GM19193 (cell line): ENCODE data around the gene UBE2F.

Source experiments
- POLR2A ChIP-seq: IDR thresholded peaks from 4 replicates; pipeline ENCODE4 v1.6.1; 2011; ENCODE audit not compliant: insufficient read depth, insufficient read length; ENCODE audit errors: extremely low read depth

Gene UBE2F, protein sequence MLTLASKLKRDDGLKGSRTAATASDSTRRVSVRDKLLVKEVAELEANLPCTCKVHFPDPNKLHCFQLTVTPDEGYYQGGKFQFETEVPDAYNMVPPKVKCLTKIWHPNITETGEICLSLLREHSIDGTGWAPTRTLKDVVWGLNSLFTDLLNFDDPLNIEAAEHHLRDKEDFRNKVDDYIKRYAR

DNA sequence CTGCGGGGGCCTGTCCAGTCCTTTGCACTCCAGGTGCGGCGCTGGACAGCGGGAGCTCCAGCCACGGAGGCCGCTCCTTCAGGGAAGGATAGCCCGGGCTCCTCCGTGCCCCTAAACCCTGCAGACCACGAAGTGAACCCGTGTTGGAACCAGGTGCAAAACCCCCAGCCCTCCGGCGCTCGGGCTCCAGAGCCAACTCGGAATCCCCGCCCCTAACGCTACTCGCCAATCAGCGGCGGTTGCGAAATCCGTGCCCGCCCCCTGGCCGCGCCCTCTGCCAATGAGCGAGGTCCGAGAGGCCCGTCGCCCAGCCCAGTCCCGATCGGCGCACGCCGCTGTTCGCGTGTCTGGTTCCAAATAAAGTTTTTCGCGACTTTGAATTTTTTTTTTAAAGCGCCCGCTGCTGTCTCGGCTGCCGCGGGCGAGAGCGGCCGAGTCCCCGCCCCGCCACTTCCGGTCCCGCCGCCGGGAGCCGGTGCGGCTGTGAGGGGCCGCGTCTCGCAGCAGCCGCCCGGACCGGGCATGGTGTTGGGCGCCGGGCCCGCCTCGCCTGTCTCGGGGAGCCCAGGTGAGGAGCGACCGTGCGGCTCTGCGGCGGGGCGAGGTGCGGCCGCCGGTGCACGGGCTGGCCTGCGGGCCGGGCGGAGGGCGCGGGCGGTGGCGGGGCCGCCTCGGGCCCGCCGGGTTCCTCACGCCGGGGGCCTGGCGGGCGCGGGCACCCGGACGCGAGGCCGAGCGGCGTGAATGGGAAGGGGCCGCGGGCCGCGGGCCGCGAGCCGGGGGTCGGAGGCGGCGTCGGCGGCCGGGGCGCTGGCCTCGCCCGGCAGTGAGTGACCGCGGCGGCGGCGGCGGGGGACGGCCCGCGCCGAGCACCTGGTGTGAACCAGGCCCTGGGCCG lies at the start of gene UBE2F:
UBE2F (plus strand) TSS at position 450 of the 898 bp plus-strand sequence. CDS start 6,094 bp downstream, outside the sequence.
- peak; percentile 67 for TF ChIP-seq POLR2A

DNA sequence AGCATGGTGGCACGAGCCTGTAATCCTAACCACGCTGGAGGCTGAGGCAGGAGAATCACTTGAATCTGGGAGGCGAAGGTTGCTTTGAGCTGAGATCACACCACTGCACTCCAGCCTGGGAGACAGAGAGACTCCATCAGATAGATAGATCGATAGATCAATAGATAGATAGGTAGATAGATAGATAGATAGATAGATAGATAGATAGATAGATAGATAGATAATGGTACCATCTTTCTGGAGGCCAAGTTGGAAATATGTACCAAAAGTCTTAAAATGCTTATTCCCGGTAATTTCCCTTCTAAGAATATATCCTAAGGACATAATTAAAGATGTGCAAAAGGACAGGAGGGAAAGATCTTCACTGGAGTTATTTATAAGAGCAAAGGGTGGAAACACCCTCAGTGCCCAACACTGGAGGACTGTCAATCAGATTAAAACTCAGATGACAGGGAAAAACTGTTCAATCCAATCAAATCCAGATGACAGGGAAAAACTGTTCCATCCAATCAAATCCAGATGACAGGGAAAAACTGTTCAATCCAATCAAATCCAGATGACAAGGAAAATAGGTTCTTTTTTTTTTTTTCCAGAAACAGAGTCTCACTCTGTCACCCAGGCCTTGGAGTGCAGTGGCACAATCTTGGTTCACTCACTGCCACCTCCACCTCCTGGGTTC lies 49.0 kb upstream of the UBE2F start:
- TF ChIP-seq POLR2A, result no peak

DNA sequence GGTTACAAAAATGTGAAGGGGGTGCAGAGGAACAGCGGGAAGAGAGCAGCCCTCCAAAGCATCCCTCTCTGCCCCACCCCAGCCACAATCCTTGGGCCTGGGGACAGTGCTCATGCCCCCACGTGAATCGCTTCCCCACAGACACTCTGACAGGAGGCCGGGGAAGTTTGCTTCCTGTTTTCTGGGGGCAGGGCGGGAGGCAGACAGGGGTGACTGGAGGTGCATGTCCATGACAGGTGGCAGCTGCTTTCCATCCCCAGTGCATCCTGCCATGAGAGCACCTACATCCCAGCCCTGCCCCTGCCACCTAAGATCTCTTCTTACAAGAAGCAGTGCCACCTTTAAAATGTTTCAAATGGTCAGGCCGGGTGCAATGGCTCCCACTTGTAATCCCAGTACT lies 47.2 kb upstream of the UBE2F start:
- no peak for TF ChIP-seq POLR2A

DNA sequence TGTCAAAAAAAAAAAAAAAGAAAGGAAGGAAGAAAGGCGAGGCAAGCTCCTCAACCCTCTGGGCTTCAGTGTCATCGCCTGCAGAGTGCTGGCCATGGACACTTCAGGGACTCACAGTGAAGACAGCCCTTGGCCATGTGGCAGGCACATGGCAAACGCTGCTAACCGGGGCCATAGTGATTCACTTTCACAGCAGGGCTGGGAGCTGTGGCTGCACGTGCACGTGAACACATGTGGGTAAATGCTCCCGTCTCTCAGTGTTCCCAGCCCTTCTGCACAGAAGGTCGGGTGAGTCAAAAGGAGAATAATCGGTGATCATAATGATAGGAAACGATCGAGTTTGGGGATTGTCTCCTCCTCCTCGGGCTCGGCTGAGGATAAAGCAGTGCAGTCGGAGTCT lies 46.1 kb upstream of the UBE2F start:
- TF ChIP-seq POLR2A, result no peak

DNA sequence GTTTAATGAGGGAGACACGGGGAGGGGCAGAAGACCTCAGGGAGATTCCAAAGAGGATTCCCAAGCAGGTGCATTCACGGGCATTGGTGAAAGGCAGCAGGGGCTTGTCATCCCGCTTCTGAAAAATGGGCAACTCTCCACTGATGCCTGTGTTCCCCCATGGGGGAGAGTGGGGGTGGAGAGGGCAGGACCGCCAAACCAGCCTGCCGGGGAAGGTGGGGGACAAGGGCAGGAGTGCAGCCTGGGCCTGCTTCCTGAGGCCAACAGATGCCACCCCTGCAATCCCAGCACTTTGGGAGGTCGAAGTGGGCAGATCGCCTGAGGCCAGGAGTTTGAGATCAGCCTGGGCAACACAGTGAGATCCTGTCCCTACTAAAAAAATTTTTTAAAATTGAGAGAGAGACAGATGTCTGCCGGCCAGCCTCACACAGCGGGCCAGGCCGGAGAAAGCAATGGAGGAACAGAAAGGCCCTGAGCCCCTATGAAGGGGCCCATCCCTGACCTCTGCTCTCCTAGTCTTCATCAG lies 44.8 kb upstream of the UBE2F start:
- no peak for TF ChIP-seq POLR2A

DNA sequence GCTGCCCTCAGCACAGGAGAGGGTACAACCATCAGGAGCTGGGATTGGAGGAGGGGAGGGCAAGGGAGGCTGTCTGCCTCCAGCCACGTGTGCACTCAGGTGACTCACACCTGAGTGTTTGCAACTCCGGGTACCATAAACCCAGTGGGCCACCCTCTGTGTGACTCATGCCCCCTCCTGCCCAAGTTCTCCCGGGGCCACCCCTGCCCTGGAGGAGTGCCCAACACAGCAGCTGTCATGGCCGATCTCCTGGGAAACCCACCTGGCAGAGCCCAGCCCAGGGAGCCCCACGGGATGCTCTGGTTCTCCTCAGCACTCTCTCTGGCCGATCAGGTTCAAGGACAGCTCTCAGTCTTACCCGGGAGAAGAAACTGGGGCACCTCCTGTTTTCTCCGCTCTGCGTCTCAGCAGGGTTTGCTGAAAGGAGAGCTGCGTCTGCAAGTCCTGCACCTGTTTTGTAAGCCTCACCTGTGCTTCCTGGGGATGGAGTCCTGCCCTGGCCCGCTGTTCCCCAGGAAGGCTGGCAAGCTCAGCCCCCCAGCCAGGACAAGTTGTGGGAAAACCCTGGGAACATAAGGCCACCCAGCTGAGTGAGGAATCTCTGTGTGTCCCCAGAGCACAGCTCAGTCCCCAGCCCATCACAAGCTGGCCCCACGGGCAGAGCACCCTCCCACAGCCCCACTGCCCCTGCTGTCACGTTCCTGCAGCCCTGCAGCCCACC lies 44.0 kb upstream of the UBE2F start:
- no peak for TF ChIP-seq POLR2A

DNA sequence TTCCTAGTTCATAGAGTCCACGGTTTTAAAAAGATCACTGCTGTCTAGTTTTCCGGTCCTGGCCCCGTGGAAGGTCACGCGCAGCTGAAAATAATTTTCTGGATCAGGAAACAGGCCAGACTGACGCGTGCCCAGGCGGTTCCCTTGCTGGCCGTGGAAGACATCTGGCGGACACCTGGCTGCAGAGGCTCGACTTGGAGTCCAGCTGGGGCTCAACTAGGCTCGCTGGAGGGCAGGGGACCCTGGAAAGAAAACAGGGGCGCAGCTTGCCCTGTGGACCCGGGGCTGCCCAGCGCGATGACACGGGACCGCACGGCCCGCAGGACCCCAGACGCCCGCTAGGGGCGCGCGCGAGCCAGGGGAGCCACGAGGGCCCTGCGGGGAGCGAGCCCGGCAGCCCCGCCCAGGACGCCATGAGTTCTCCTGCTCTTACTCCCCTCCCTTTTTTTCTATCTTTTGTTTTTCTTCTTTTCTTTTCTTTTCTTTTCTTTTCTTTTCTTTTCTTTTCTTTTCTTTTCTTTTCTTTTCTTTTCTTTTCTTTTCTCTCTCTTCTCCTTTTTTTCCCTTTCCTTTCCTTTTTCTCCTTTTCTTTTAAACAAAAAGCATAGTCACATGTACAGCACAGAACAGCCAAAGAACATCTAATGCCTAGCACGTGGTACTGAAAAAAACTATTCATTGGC lies 43.2 kb upstream of the UBE2F start:
- TF ChIP-seq POLR2A, result no peak

DNA sequence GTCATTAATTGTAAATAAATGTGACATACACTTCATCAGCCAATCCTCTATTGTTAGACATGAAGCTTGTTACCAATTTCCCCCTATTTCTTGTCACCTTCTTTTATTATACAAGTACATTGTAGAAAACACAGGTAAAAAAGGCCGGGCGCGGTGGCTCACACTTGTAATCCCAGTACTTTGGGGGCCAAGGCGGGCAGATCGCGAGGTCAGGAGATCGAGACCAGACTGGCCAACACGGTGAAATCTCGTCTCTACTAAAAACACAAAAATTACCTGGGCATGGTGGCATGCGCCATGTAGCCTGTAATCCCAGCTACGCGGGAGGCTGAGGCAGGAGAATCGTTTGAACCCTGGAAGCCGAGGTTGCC lies 42.7 kb upstream of the UBE2F start:
- TF ChIP-seq POLR2A, result no peak

DNA sequence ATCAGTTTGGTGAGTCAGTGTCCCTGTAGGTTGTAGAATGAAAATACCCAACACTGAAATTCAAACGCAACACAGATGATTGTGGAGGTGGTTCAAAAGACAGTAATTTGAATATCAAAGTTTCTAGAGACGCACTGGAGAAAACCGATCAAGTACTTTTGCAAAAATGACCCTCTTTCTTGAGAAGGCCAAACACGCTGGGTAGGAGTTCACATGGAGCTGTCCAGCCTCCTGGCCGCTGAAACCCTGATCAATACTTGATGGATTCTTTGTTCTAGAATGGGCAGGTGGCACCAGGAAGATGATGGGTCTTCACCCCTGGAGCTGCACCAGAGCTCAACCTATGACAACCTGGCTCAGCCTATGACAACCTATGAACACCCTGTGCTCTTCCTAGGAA lies 39.7 kb upstream of the UBE2F start:
- TF ChIP-seq POLR2A, result no peak

DNA sequence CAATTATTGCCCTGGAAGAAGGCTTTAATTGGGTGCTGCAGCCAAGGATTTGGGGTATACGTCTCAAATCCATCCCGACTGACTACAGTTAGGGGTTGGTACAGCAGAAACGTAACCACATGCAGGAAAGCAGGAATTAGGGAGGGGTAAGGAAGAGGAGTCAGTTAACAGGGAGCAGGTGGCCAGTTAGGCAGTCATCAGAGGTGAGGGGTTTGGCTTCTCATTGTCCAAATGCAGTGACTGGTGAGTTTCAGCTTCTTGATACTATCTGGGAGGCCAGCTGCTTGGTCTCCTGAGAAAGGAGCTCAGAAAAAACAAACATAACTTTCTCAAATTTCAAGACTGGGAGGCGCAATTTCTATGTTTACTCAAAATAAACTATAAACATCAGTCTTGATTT lies 38.8 kb upstream of the UBE2F start:
- TF ChIP-seq POLR2A, result no peak

DNA sequence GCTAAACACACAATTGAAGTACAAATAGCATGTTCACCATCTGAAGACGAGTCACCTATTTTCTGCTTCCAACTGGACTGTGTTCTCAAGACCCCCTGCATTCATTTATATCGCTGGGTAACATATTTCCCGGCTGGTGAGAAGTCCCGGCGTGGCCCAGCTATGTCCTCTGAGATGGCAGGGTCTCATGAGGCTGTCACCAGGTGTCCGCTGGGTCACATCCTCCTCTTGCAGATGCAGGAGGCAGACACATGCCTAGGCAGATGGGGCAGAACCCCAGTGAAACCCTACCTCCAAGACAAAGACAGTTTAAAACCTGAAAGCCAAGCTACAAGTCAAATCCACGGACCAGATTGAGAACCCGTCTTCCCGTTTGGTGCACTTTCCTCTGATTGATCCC lies 36.8 kb upstream of the UBE2F start:
- no peak for TF ChIP-seq POLR2A

DNA sequence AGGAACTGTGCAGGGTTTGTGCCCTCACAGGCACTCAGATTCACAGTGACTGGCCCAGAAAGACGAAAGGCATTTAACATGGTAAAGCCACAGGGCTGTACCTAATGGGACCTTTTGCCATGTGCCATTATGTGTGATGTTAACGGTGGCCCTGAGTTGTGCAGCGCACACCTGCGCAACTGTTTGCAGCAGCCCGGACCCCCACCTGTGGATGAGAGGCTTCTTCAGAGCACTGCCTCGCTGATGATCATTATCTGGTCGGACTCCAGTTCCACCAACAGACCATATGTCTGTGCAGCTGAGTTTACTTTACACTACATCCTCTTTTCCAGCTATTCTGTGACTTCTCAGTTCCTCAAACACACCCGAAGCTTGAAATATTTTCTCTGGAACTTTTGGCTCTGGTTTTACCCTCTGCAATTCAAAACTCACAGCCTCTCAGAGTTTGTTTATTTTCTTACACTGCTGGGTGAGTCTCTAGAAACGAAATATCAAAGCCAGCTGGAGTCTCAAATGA lies 35.6 kb upstream of the UBE2F start:
- no peak for TF ChIP-seq POLR2A

DNA sequence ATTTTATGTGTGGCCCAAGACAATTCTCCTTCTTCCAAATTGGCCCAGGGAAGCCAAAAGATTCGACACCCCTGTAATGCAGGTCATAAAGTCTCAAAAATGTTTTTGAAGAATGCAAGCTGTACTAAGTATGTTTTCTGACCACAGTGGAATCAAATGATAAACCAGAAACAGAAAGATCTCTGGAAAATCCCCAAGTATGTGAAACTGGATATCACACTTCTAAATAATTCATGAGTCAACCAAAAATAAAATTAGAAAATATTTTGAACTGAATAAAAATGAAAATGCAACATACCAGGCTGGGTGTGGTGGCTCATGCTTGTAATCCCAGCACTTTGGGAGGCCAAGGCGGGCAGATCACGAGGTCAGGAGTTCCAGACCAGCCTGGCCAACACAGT lies 34.1 kb upstream of the UBE2F start:
- no peak for TF ChIP-seq POLR2A

DNA sequence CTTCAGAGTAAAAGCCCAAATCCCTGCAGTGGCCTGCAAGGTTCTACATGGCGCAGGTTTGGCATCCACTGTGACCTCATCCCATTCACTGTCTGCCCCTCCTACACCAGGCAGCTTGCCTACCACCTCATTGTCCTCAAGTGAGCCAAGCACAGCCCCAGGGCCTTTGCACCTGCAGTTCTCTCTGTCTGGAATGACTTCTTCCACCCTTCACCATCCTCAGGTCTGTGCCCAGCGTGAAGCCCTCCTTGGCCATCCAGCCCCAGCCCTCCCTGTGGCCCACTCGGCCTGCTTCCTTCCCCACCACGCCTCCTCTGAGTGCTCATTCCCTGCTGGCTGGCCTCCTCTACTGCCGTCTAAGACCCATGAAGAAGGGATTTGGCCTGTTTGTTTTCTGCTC lies 32.6 kb upstream of the UBE2F start:
- TF ChIP-seq POLR2A, result no peak
